KMS-11 (cell line): ENCODE measurements around the gene CARD8.

ENCODE experiments used
- H2AFZ ChIP-seq: fragments of 200-600 bp; sonication (generic); 2 replicates; pipeline ENCODE4 v1.6.1; 2016; ENCODE audit warnings: antibody characterized with exemption, mixed run types, low read depth
- H3K27ac ChIP-seq: fragments of 200-600 bp; sonication (generic); 2 replicates; pipeline ENCODE4 v1.6.1; 2016; ENCODE audit warnings: mild to moderate bottlenecking, mixed run types
- H3K27me3 ChIP-seq: fragments of 200-600 bp; sonication (generic); 2 replicates; pipeline ENCODE4 v1.6.1; 2017; ENCODE audit warnings: mild to moderate bottlenecking, low read depth, mixed run types, moderate library complexity; ENCODE audit not compliant: insufficient read depth
- H3K36me3 ChIP-seq: fragments of 200-600 bp; sonication (generic); 2 replicates; pipeline ENCODE4 v1.6.1; 2017; ENCODE audit warnings: mild to moderate bottlenecking, mixed run types; ENCODE audit not compliant: insufficient read depth
- H3K4me1 ChIP-seq: fragments of 200-600 bp; sonication (generic); 2 replicates; pipeline ENCODE4 v1.6.1; 2016; ENCODE audit warnings: mild to moderate bottlenecking, low read depth, mixed run types; ENCODE audit not compliant: poor library complexity, severe bottlenecking
- H3K4me2 ChIP-seq: fragments of 200-600 bp; sonication (generic); 2 replicates; pipeline ENCODE4 v1.7.0; 2016; ENCODE audit warnings: mild to moderate bottlenecking, mixed run types
- H3K4me3 ChIP-seq: fragments of 200-600 bp; sonication (generic); IDR thresholded peaks from 2 replicates; pipeline ENCODE4 v1.6.1; 2017; ENCODE audit warnings: low read depth, low read length, mixed read lengths; ENCODE audit not compliant: insufficient read depth
- H3K79me2 ChIP-seq: fragments of 200-600 bp; sonication (generic); 2 replicates; pipeline ENCODE4 v1.6.1; 2016; ENCODE audit warnings: low read depth, mixed run types; ENCODE audit not compliant: insufficient read depth
- H3K9ac ChIP-seq: fragments of 200-600 bp; sonication (generic); 2 replicates; pipeline ENCODE4 v1.6.1; 2016; ENCODE audit warnings: mild to moderate bottlenecking, mixed run types
- H4K20me1 ChIP-seq: fragments of 200-600 bp; sonication (generic); 2 replicates; pipeline ENCODE4 v1.6.1; 2016; ENCODE audit warnings: mild to moderate bottlenecking, mixed run types; ENCODE audit not compliant: insufficient read depth
- CTCF ChIP-seq: fragments of 200-600 bp; sonication (generic); conservative IDR thresholded peaks from 2 replicates; pipeline ENCODE4 v1.6.1; 2017; ENCODE audit warnings: low read depth, mild to moderate bottlenecking, antibody characterized with exemption, low read length, moderate library complexity, mixed read lengths

CARD8 gene

GRCh38 chr19:48301886-48302599 is 46.3 kb upstream of the CARD8 start:
- no peak overlapping the region for H3K4me3 ChIP-seq
- H4K20me1 ChIP-seq: no peaks in the 10 kb centered on the region
- peaks cover 90% of the 10 kb centered on the region for H3K27me3 ChIP-seq
- no peaks in the 10 kb centered on the region for H3K79me2 ChIP-seq
- H3K36me3 ChIP-seq: no peaks in the 10 kb centered on the region
- no peak overlapping the region for H3K4me2 ChIP-seq
- TF ChIP-seq CTCF: no peak
- no peaks in the 10 kb centered on the region for H3K4me1 ChIP-seq
- H3K27ac ChIP-seq: no peak overlapping the region
- no peak overlapping the region for H2AFZ ChIP-seq
- H3K9ac ChIP-seq: no peak overlapping the region

GRCh38 chr19:48297975-48298374 is 42.3 kb upstream of the CARD8 start:
- TF ChIP-seq CTCF: no peak
- H3K4me2 ChIP-seq: no peak overlapping the region
- H3K4me3 ChIP-seq: no peak overlapping the region
- no peaks in the 10 kb centered on the region for H3K79me2 ChIP-seq
- no peaks in the 10 kb centered on the region for H4K20me1 ChIP-seq
- H3K27me3 ChIP-seq: peaks cover 92% of the 10 kb centered on the region
- no peak overlapping the region for H2AFZ ChIP-seq
- H3K9ac ChIP-seq: no peak overlapping the region
- no peaks in the 10 kb centered on the region for H3K36me3 ChIP-seq
- H3K27ac ChIP-seq: no peak overlapping the region
- no peaks in the 10 kb centered on the region for H3K4me1 ChIP-seq

GRCh38 chr19:48296963-48297734 is 41.4 kb upstream of the CARD8 start:
- H3K4me1 ChIP-seq: no peaks in the 10 kb centered on the region
- no peak overlapping the region for H3K27ac ChIP-seq
- no peaks in the 10 kb centered on the region for H3K79me2 ChIP-seq
- no peak overlapping the region for H2AFZ ChIP-seq
- H3K9ac ChIP-seq: no peak overlapping the region
- H3K4me3 ChIP-seq: no peak overlapping the region
- TF ChIP-seq CTCF: no peak
- peaks cover 92% of the 10 kb centered on the region for H3K27me3 ChIP-seq
- H3K4me2 ChIP-seq: no peak overlapping the region
- H4K20me1 ChIP-seq: no peaks in the 10 kb centered on the region
- no peaks in the 10 kb centered on the region for H3K36me3 ChIP-seq

GRCh38 chr19:48295458-48295857 is 39.7 kb upstream of the CARD8 start:
- no peak overlapping the region for H3K4me3 ChIP-seq
- no peaks in the 10 kb centered on the region for H3K79me2 ChIP-seq
- H3K4me2 ChIP-seq: no peak overlapping the region
- H4K20me1 ChIP-seq: no peaks in the 10 kb centered on the region
- H3K9ac ChIP-seq: no peak overlapping the region
- H3K27ac ChIP-seq: no peak overlapping the region
- H3K27me3 ChIP-seq: peaks cover 89% of the 10 kb centered on the region
- H3K36me3 ChIP-seq: no peaks in the 10 kb centered on the region
- no peak overlapping the region for H2AFZ ChIP-seq
- TF ChIP-seq CTCF: no peak
- peaks cover 5% of the 10 kb centered on the region for H3K4me1 ChIP-seq
